Ecto neural progenitor cell (in vitro differentiated cells): ENCODE measurements around the gene PPARA.

Source experiments
- DNase-seq: peaks from one replicate; pipeline ENCODE4 v3.0.0-alpha.2; 2018; ENCODE audit warnings: low spot score

The PPARA gene

DNA sequence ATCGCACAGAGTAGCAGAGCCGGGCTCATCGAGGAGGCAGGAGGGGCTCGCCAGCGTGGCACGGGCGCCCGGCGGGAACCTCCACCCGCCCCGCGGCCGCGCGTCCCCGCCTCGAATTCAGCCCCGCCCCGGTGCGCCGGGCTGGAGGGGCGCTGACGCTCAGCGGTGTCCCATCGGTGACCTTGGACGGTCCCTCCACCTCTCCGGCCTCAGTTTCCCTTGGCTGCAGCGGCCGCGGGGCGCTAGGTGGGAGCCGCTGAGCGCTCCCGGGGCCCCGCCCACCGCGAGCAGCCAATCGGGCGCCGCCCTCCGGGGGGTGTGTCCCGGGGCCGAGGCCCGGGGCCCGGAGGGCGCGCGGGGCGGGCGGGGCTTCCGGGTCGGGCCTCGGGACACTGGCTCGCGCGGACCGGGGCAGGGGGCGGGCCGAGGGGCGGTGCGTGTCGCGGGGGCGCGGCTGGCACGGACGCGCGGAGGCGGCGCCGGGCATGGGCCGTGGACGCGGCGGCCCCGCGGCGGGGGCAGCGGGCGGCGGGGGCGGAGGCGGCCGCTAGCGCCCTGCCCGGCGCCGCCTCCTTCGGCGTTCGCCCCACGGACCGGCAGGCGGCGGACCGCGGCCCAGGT is at the start of gene PPARA:
Gene PPARA (plus strand): TSS at position 493 of the 621 bp plus-strand sequence. CDS start 47,858 bp downstream, outside the sequence.
- peak; percentile 78 for DNase-seq

GRCh38 chr22:46102159-46102558 is 48.2 kb upstream of the PPARA start:
- DNase-seq, result no peak

DNA sequence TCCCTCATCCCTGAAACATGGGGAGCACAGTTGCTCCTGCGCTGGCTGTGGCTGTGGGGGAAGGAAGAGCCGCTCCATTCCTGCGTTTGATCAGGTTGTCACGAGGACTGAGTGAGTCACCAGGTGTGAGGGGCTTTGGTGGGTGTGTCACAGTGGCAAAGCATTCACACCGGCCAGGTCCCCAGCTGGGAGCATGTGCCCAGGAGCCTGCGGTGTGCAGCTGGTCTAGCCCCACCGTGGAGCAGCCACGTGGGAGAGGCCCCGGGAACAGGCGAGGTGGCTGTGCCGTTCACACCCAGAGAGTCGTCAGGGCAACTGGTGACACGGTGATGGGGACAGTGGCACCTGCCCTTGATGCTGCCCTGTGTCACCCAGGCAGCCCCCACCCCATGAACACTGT is 47.6 kb upstream of the PPARA start:
- no peak for DNase-seq

DNA sequence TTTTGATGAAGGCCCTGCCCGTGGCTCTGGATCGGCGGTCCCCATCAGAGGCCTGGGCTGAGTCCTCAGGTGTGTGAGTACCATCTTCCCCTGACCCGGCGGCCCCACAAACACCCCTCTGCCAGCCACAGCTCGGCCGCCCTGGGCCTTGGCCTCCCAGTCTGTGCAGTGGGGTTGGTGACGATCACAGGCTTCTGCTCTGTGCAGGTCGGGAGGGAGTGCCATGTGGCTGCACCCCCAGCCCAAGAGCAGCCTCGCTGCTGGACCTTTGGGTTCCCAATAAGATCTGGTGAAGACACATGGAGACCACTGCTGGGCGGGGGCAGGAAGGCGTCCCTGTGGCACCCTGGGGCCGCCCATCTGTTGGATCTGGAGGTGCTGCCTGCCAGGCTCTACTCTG is 47.1 kb upstream of the PPARA start:
- DNase-seq, result no peak

GRCh38 chr22:46103664-46104063 is 46.7 kb upstream of the PPARA start:
- no peak for DNase-seq

- no peak for DNase-seq
Observed at GRCh38 chr22:46104170-46104880, 46.0 kb upstream of the PPARA start.

GRCh38 chr22:46104881-46105493 is 45.3 kb upstream of the PPARA start:
- DNase-seq, result no peak

DNA sequence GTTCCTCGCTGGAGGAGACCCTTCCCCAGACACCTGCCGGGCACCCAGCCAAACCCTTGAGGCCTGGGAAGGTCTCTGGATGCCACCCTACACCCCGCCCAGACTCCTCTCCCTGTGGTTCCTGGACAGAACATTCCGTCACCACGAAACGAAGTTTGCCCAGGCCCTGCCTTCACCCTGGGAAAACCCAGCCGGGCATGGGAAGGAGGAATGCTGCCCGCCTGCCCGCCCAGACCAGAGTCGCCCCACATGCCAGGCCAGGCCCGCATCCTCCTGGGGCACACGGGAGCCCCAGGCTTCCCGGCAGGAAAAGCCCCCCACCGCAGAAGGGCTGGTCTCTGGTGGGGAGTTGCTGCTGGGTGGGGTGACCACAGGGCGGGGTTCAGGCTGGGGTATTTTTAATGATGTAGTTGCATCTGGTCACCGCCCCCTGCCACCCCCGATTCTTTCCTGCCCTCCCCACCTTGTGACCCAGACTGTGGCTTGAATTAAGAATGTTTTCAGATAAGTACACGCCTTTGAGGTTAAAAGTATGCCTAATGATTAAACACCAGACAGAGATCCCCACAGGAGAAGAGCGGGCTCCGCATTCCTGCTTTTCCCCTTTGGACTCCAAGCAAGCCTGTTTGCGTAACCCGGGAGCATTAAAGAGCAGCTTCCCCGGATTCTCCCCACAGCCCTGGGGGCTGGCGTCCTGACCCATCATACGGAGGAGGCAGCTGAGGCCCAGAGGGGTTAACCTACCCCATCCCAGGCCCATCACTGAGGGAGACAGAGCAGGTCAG is 44.6 kb upstream of the PPARA start:
- no peak for DNase-seq

DNA sequence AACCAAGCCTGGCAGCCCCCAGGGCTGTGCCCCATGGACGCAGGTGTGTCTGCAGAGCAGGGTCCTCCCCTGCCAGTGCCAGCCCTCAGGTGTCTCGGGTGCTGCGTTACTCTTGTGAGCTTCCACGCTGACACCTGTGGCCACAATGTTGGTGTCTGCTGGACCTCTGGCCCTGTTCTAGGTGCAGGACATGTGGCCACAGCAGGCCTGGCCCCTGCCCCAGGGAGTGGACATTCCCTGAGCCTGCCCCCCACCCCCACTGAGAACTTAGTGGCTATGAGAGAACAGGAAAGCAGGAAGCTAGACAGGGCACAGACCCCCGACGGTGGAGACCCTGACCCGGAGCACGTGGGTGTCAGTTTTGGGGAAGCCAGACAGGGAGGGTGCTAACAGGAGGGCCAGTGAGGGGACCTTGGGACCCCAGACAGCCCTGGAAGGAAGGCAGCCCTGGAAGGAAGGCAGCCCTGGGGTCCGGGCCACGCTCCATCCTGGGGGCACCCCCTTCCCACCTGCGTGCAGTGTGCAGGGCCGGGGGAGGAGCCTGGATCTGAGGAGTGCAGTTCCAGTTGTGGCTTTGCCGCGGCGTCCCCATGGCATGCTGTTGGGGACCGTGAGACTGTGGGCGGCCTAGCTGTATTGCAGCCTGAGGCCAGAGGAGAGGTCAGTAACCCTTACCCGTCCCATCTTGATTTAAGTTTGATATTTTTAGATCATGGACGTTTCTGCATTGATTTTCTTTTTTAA is 43.9 kb upstream of the PPARA start:
- DNase-seq, result no peak

GRCh38 chr22:46107089-46107664 is 43.1 kb upstream of the PPARA start:
- DNase-seq, result no peak

- DNase-seq, result no peak
Observed at GRCh38 chr22:46107753-46108563, 42.4 kb upstream of the PPARA start.

DNA sequence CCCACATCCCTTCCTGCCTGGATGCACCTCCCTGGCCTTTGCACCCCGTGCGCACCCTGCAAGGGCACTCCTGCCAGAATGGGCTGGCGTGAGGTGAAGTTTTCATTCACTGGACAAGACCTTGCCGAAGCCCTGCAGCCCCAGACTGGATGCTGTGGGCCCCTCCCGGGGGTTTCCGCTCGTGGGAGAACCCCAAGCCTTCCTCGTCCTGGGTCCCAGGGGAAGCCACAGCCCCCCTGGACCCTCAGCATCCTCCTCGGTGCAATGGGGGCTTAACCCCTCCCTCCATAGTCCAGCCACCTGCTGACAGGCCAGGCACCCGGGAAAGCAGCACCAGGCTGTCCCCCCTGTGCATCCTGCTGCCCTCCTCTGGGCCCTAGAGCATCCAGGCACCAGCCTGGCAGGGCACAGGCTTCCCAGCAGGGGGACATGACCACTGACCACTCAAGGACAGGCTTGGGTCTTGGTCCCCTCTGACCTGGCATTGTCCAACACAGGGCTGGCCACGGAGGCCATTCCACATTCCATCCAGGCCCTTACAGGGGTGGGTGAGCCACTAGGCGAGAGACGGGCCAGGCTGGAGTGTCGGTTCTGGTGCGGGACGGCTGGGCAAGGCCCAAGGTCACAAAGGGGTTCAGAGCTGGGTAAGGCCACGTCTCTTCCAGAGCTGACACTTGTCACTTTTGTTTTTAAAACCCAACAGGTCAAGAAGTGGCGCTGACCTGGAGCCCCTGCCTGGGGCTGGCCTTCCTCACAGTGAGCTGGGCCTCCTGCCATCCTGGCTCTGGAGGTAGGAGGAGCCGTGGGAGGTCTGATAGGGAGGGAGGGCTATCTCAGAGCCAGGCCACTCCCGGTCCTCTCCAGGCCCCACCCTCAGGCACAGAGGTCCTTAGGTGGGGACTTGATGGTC is 41.5 kb upstream of the PPARA start:
- no peak for DNase-seq

DNA sequence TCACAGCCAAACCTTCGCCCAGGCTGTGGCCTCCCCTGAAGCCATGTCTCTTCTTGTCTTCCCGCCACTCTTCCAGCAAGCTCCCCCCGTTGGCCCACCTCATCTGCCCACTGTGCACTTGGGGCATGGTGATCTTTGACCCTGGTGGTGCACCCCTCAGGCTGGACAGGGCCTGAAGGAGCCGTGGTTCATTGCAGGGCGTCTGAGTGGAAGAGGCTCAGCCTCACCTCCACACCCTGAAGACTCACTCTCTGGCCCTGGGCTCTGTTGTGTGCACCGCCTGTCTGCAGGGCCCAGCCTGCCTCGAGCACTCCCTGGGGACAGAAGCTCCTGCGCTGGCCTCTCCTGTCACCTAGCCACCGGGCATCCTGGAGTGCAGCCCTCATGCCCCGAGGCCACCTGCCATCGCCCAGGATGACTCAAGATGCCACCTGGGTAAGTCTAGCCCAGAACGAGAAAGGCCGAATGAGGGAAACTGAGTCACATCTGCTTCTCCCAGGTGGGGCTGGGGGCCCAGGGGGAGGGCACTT is 40.8 kb upstream of the PPARA start:
- no peak for DNase-seq

DNA sequence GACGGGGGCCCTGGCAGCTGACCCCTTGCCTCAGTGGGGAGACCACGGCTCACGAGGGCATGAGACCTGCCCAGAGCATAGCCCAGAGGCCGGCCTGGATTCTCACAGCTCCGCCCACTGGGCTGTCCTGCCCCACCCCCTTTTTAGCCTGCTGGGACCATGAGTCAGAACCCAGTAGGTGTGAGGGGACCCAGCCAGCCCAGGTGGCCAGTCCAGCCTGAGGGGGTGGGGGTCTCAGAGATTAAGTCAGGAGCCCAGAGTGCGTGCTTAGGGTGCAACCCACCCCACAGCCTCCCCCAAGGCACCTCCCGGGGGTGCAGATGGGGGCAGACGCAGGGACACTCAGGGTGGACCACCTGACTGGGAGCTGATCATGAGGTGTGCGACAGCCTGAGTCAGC is 40.1 kb upstream of the PPARA start:
- no peak for DNase-seq

DNA sequence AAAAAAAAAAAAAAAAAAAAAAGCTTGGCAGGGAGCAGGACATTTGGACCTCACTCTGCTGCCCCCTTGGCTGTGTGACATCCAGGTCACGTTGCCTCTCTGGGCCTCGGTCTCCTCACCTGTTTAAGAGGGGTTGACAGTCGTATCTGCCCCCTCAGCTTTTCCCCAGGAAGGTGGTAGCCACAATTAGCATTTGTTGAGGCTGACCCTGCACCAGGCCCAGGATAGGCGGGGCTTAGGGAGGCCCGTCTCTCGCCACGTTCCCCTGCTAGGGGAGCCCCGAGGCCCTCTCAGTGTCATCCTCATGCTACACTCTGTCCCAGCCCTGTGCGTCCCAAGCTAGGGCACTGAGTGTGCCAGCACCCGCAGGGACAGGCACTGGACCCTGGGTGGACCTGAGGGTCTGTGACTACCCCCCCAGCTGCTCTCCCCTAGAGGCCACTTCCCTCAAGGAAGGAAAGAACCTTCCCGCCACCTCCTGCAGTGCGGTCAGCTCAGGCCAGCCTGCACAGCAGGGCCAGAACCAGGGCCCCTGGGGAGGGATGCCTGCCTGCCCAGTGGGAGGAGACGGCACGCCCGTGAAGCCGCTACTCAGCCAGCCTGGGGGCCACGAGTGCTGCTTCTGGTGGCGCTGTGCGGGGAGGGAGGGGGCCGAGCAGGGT is 38.5 kb upstream of the PPARA start:
- no peak for DNase-seq

- DNase-seq, result no peak
Observed at GRCh38 chr22:46112405-46112804, 37.9 kb upstream of the PPARA start.

- no peak for DNase-seq
Observed at GRCh38 chr22:46113110-46113909, 37.0 kb upstream of the PPARA start.
